HCT116 (cell line): Measurements from ENCODE around the gene C20orf144. TPM values are rescaled to one million over a fixed set of nuclear protein-coding genes. Genes with fewer than 3 reads are reported as not detected.

ENCODE experiments used
- ATAC-seq: fragments of 200-7000 bp; cut with Tn5 transposase; 2 replicates; pipeline ENCODE4 v1.9.1; 2020; ENCODE audit warnings: mild to moderate bottlenecking, moderate library complexity
- BruUV-seq: library from RNA; stranded (reverse); fragments of 400-500 nt; replicated peaks from 2 replicates; lab custom pipeline; 2021; lab: Mats Ljungman, UMichigan
- CTCF ChIA-PET: fragments of 300-600 bp; sonication (Branson Sonifier 250); formaldehyde crosslinking; loops from one replicate; lab custom pipeline; 2021; ENCODE audit warnings: antibody characterized with exemption; lab: Charles Lee
- POLR2A ChIA-PET: fragments of 300-600, 350-600 bp; sonication (Branson Sonifier 250); formaldehyde crosslinking; loops from one replicate; lab custom pipeline; 2021; ENCODE audit warnings: antibody characterized with exemption; lab: Charles Lee
- RAD21 ChIA-PET, 2 experiments: fragments of 300-600 bp; sonication (Branson Sonifier 250); formaldehyde crosslinking; loops; one replicate each; lab custom pipeline; 2023; ENCODE audit warnings: low total read pairs in 2 of 2; ENCODE audit not compliant: uncharacterized antibody in 2 of 2, unreplicated experiment in 2 of 2, low non-redundant PET in 1 of 2; lab: Charles Lee
- DNase-seq: peaks from one replicate; pipeline ENCODE4 v3.0.0-alpha.2; 2010; ENCODE audit warnings: low read depth, low spot score
- H2AFZ ChIP-seq: fragments of 200-600 bp; shearing (Covaris generic), sonication (generic); 2 replicates; pipeline ENCODE4 v1.6.1; 2017; ENCODE audit warnings: low read depth, mixed run types, mixed read lengths, antibody characterized with exemption, low read length; ENCODE audit not compliant: poor library complexity, severe bottlenecking
- H3K27ac ChIP-seq: 2 replicates; pipeline ENCODE4 v1.5.1; 2012; ENCODE audit warnings: low read depth, low read length
- H3K27me3 ChIP-seq: fragments of 200-600 bp; sonication (generic); 2 replicates; pipeline ENCODE4 v1.6.1; 2016; ENCODE audit warnings: mixed run types, low read length, mixed read lengths; ENCODE audit not compliant: insufficient read depth
- H3K36me3 ChIP-seq, 2 experiments: fragments of 200-500 bp in 1 of 2; fragments of 200-600 bp in 1 of 2; sonication (Bioruptor generic) in 1 of 2; sonication (generic) in 1 of 2; 2 replicates each; pipeline versions ENCODE4 v1.5.1 to v1.6.1; 2014 to 2016; ENCODE audit warnings: low read length in 2 of 2, inconsistent platforms in 1 of 2, mixed read lengths in 1 of 2, mixed run types in 1 of 2; ENCODE audit not compliant: insufficient read depth in 2 of 2, control insufficient read depth in 1 of 2
- H3K4me1 ChIP-seq, 2 experiments: fragments of 200-600 bp in 1 of 2; sonication (generic) in 1 of 2; 2 replicates each; pipeline versions ENCODE4 v1.5.1 to v1.6.1; 2012 to 2017; ENCODE audit warnings: low read length in 2 of 2, inconsistent platforms in 1 of 2, mild to moderate bottlenecking in 1 of 2, mixed read lengths in 1 of 2, mixed run types in 1 of 2, moderate library complexity in 1 of 2; ENCODE audit not compliant: insufficient read depth in 2 of 2, control insufficient read depth in 1 of 2
- H3K4me2 ChIP-seq: fragments of 200-600 bp; sonication (generic); 2 replicates; pipeline ENCODE4 v1.6.1; 2017; ENCODE audit warnings: mixed run types, low read length, mixed read lengths
- H3K4me3 ChIP-seq, 2 experiments: fragments of 200-600 bp in 1 of 2; sonication (generic) in 1 of 2; replicated peaks in 1 of 2; 2 replicates each; pipeline ENCODE4 v1.5.1; 2011 to 2016; ENCODE audit warnings: low read length in 2 of 2, control low read depth in 1 of 2, low read depth in 1 of 2, mild to moderate bottlenecking in 1 of 2, mixed read lengths in 1 of 2, mixed run types in 1 of 2
- H3K79me2 ChIP-seq: fragments of 200-600 bp; sonication (generic); 2 replicates; pipeline ENCODE4 v1.6.1; 2017; ENCODE audit warnings: mild to moderate bottlenecking, mixed run types, low read length, moderate library complexity, mixed read lengths; ENCODE audit not compliant: insufficient read depth
- H3K9ac ChIP-seq: fragments of 200-600 bp; sonication (generic); 2 replicates; pipeline ENCODE4 v1.6.1; 2016; ENCODE audit warnings: low read length, mixed read lengths
- H3K9me2 ChIP-seq: fragments of 200-600 bp; sonication (generic), shearing (Covaris generic); 2 replicates; pipeline ENCODE4 v1.6.1; 2017; ENCODE audit warnings: mixed run types, mild to moderate bottlenecking, moderate library complexity; ENCODE audit not compliant: insufficient read depth
- H3K9me3 ChIP-seq, 2 experiments: fragments of 200-500 bp in 1 of 2; fragments of 200-600 bp in 1 of 2; sonication (Bioruptor generic) in 1 of 2; sonication (generic) in 1 of 2; 2 replicates each; pipeline ENCODE4 v1.6.1; 2014 to 2017; ENCODE audit warnings: low read length in 2 of 2, mixed read lengths in 2 of 2, inconsistent platforms in 1 of 2, low read depth in 1 of 2, mild to moderate bottlenecking in 1 of 2, mixed run types in 1 of 2, moderate library complexity in 1 of 2; ENCODE audit not compliant: control insufficient read depth in 1 of 2, insufficient read depth in 1 of 2
- H4K20me1 ChIP-seq: fragments of 200-600 bp; sonication (generic), shearing (Covaris generic); 2 replicates; pipeline ENCODE4 v1.6.1; 2017; ENCODE audit warnings: mixed run types, mild to moderate bottlenecking, moderate library complexity; ENCODE audit not compliant: insufficient read depth
- ATF3 ChIP-seq: IDR thresholded peaks from 2 replicates; pipeline ENCODE4 v1.6.1; 2012
- CBX3 ChIP-seq: IDR thresholded peaks from 2 replicates; pipeline ENCODE4 v1.6.1; 2012; ENCODE audit warnings: low read depth
- CEBPB ChIP-seq: IDR thresholded peaks from 2 replicates; pipeline ENCODE4 v1.6.1; 2012; ENCODE audit warnings: low read depth
- CTCF ChIP-seq, 3 experiments: fragments of 200-600 bp in 1 of 3; sonication (generic) in 1 of 3; IDR thresholded peaks in 2 of 3; conservative IDR thresholded peaks in 1 of 3; 2 replicates each; pipeline ENCODE4 v1.5.1; 2012 to 2017; ENCODE audit warnings: low read depth in 2 of 3, low read length in 2 of 3, antibody characterized with exemption in 1 of 3, borderline replicate concordance in 1 of 3, control low read depth in 1 of 3, mild to moderate bottlenecking in 1 of 3, mixed read lengths in 1 of 3, mixed run types in 1 of 3, moderate library complexity in 1 of 3; ENCODE audit not compliant: insufficient read depth in 1 of 3
- EGR1 ChIP-seq: IDR thresholded peaks from 2 replicates; pipeline ENCODE4 v1.6.1; 2012; ENCODE audit warnings: low read depth
- ELF1 ChIP-seq: IDR thresholded peaks from 2 replicates; pipeline ENCODE4 v1.6.1; 2012; ENCODE audit warnings: low read depth, borderline replicate concordance
- EZH2 ChIP-seq: fragments of 200-600 bp; sonication (generic); IDR thresholded peaks from 2 replicates; pipeline ENCODE4 v1.6.1; 2017; ENCODE audit warnings: antibody characterized with exemption, mixed run types
- FOSL1 ChIP-seq: IDR thresholded peaks from 2 replicates; pipeline ENCODE4 v1.6.1; 2012; ENCODE audit warnings: low read depth
- JUND ChIP-seq: IDR thresholded peaks from 2 replicates; pipeline ENCODE4 v1.6.1; 2012
- MAX ChIP-seq: IDR thresholded peaks from 2 replicates; pipeline ENCODE4 v1.6.1; 2012
- POLR2A ChIP-seq: IDR thresholded peaks from 2 replicates; pipeline ENCODE4 v1.7.0; 2011; ENCODE audit warnings: borderline replicate concordance; ENCODE audit not compliant: insufficient read depth, insufficient read length; ENCODE audit errors: extremely low read depth
- POLR2AphosphoS5 ChIP-seq: IDR thresholded peaks from 2 replicates; pipeline ENCODE4 v1.6.1; 2011; ENCODE audit warnings: mild to moderate bottlenecking, low read depth, low read length, moderate library complexity
- REST ChIP-seq: IDR thresholded peaks from 2 replicates; pipeline ENCODE4 v1.6.1; 2012; ENCODE audit warnings: low read depth
- SIN3A ChIP-seq: IDR thresholded peaks from 2 replicates; pipeline ENCODE4 v1.6.1; 2012; ENCODE audit warnings: low read depth
- SP1 ChIP-seq: IDR thresholded peaks from 2 replicates; pipeline ENCODE4 v1.6.1; 2012; ENCODE audit warnings: low read depth
- SRF ChIP-seq: IDR thresholded peaks from 2 replicates; pipeline ENCODE4 v1.6.1; 2012; ENCODE audit warnings: low read depth
- TCF7L2 ChIP-seq: IDR thresholded peaks from 2 replicates; pipeline ENCODE4 v1.7.0; 2011; ENCODE audit warnings: borderline replicate concordance, inconsistent platforms; ENCODE audit not compliant: insufficient read depth, insufficient read length; ENCODE audit errors: extremely low read depth
- YY1 ChIP-seq: IDR thresholded peaks from 2 replicates; pipeline ENCODE4 v1.6.1; 2011; ENCODE audit warnings: low read length, low read depth, moderate library complexity, mild to moderate bottlenecking; ENCODE audit not compliant: insufficient replicate concordance; ENCODE audit errors: extremely low read depth
- ZBTB33 ChIP-seq: IDR thresholded peaks from 2 replicates; pipeline ENCODE4 v1.6.1; 2011; ENCODE audit warnings: mild to moderate bottlenecking, low read length, moderate library complexity; ENCODE audit not compliant: insufficient replicate concordance; ENCODE audit errors: extremely low read depth
- ZNF274 ChIP-seq: fragments of 200-500 bp; sonication (Bioruptor generic); IDR thresholded peaks from 2 replicates; pipeline ENCODE4 v1.6.1; 2014; ENCODE audit warnings: mild to moderate bottlenecking, low read depth, low read length, inconsistent platforms
- intact Hi-C: fragments of 100-400 bp; cut with micrococcal nuclease; formaldehyde crosslinking; loops from 2 replicates; pipeline ENCODE4 v1.10.0; 2022
- total RNA-seq: library from RNA; stranded (reverse); gene quantifications from one replicate; pipeline ENCODE4 v1.2.1, GENCODE V29; 2021; ENCODE audit not compliant: unreplicated experiment

The C20orf144 gene
- total RNA-seq, 1 experiment from 2014 or later = 0.37 TPM

- H3K27me3 ChIP-seq = no peaks in the 10 kb centered on the region
- peaks cover 32% of the 10 kb centered on the region for H3K79me2 ChIP-seq
- no peak overlapping the region for H3K9ac ChIP-seq
- no peaks in the 10 kb centered on the region for H3K9me3 ChIP-seq
- CTCF ChIA-PET = no interaction called here
- no peaks in the 10 kb centered on the region for H4K20me1 ChIP-seq
- intact Hi-C loops = no loop called here
- no peak overlapping the region for H3K4me2 ChIP-seq
- TF ChIP-seq EGR1 = no peak
- no peak for TF ChIP-seq YY1
- TF ChIP-seq CBX3 = no peak
- TF ChIP-seq POLR2AphosphoS5 = no peak
- TF ChIP-seq ATF3 = no peak
- TF ChIP-seq ZNF274 = no peak
- TF ChIP-seq SP1 = no peak
- TF ChIP-seq TCF7L2 = no peak
- TF ChIP-seq SIN3A = no peak
- no peak for TF ChIP-seq EZH2
- TF ChIP-seq MAX = no peak
- TF ChIP-seq ELF1 = no peak
- TF ChIP-seq ZBTB33 = no peak
- no peak for TF ChIP-seq SRF
- no peak for TF ChIP-seq FOSL1
- no peak for TF ChIP-seq CEBPB
- no peak for TF ChIP-seq POLR2A
- no peak for TF ChIP-seq CTCF (IDR thresholded peaks at IDR 0.05 in 2 of 3, conservative IDR thresholded peaks at IDR 0.05 in 1 of 3; ENCODE audit: borderline replicate concordance in 1 of 3, insufficient read depth in 1 of 3, low read depth in 2 of 3, low read length in 2 of 3)
- no peak for TF ChIP-seq REST
- no peak for TF ChIP-seq JUND
- no TSS peak for BruUV-seq
- no peaks in the 10 kb centered on the region for H3K9me2 ChIP-seq
- no peak for DNase-seq
- no peak overlapping the region for H2AFZ ChIP-seq
- POLR2A ChIA-PET = no interaction called here
- H3K4me3 ChIP-seq = no peak overlapping the region
- ATAC-seq = no peak
- RAD21 ChIA-PET = no interaction called here
- H3K4me1 ChIP-seq = peaks cover 9 to 23% of the 10 kb centered on the region in 2 experiments
- peaks cover 0 to 2% of the 10 kb centered on the region in 2 experiments; a peak in 1 of 4 replicates for H3K36me3 ChIP-seq
- H3K27ac ChIP-seq = no peak overlapping the region
Observed at GRCh38 chr20:33681728-33682353, 19.7 kb downstream of the C20orf144 start.
